Measurements from ENCODE around the gene ANKS1B.
"Not testable (repeated sequence)": the region's sequence is repeated elsewhere in the genome, so short reads cannot be mapped to it uniquely, and the experiment has no call there.

ANKS1B gene

GRCh38 chr12:99598785-99599184, 386.0 kb downstream of the ANKS1B start:
- DNase-seq (ENCODE audit: low read depth, low spot score): no peak

GRCh38 chr12:99596762-99597161, 388.0 kb downstream of the ANKS1B start:
- DNase-seq (ENCODE audit: low read depth, low spot score): no peak

- DNase-seq (ENCODE audit: low read depth, low spot score): not testable (repeated sequence)
Measured at GRCh38 chr12:99577125-99577524, 407.6 kb downstream of the ANKS1B start.

- DNase-seq (ENCODE audit: low read depth, low spot score): no peak
Measured at GRCh38 chr12:99573980-99574379, 410.8 kb downstream of the ANKS1B start.

GRCh38 chr12:99567072-99567471, 417.7 kb downstream of the ANKS1B start:
- DNase-seq (ENCODE audit: low read depth, low spot score): no peak

- DNase-seq (ENCODE audit: low read depth, low spot score): no peak
Measured at GRCh38 chr12:99558109-99558508, 426.6 kb downstream of the ANKS1B start.

- DNase-seq (ENCODE audit: low read depth, low spot score): no peak
Measured at GRCh38 chr12:99553461-99553860, 431.3 kb downstream of the ANKS1B start.

- no peak for DNase-seq (ENCODE audit: low read depth, low spot score)
Measured at GRCh38 chr12:99552022-99552421, 432.7 kb downstream of the ANKS1B start.

- no peak for DNase-seq (ENCODE audit: low read depth, low spot score)
Measured at GRCh38 chr12:99549651-99550050, 435.1 kb downstream of the ANKS1B start.

- no peak for DNase-seq (ENCODE audit: low read depth, low spot score)
Measured at GRCh38 chr12:99549196-99549595, 435.5 kb downstream of the ANKS1B start.

GRCh38 chr12:99544457-99544856, 440.3 kb downstream of the ANKS1B start:
- no peak for DNase-seq (ENCODE audit: low read depth, low spot score)

- no peak for DNase-seq (ENCODE audit: low read depth, low spot score)
Measured at GRCh38 chr12:99529966-99530365, 454.8 kb downstream of the ANKS1B start.

GRCh38 chr12:99528478-99528877, 456.3 kb downstream of the ANKS1B start:
- no peak for DNase-seq (ENCODE audit: low read depth, low spot score)

GRCh38 chr12:99523853-99524252, 460.9 kb downstream of the ANKS1B start:
- DNase-seq (ENCODE audit: low read depth, low spot score): no peak

GRCh38 chr12:99522456-99522855, 462.3 kb downstream of the ANKS1B start:
- no peak for DNase-seq (ENCODE audit: low read depth, low spot score)

GRCh38 chr12:99521664-99522063, 463.1 kb downstream of the ANKS1B start:
- DNase-seq (ENCODE audit: low read depth, low spot score): no peak

GRCh38 chr12:99513066-99513465, 471.7 kb downstream of the ANKS1B start:
- no peak for DNase-seq (ENCODE audit: low read depth, low spot score)

- DNase-seq (ENCODE audit: low read depth, low spot score): no peak
Measured at GRCh38 chr12:99505805-99506204, 478.9 kb downstream of the ANKS1B start.

GRCh38 chr12:99498756-99499155, 486.0 kb downstream of the ANKS1B start:
- DNase-seq (ENCODE audit: low read depth, low spot score): peak; percentile 30

- DNase-seq (ENCODE audit: low read depth, low spot score): no peak
Measured at GRCh38 chr12:99495799-99496198, 488.9 kb downstream of the ANKS1B start.

- DNase-seq (ENCODE audit: low read depth, low spot score): no peak
Measured at GRCh38 chr12:99493197-99493596, 491.5 kb downstream of the ANKS1B start.

- DNase-seq (ENCODE audit: low read depth, low spot score): no peak
Measured at GRCh38 chr12:99486277-99486676, 498.5 kb downstream of the ANKS1B start.

GRCh38 chr12:99479149-99479548, 505.6 kb downstream of the ANKS1B start:
- no peak for DNase-seq (ENCODE audit: low read depth, low spot score)

- no peak for DNase-seq (ENCODE audit: low read depth, low spot score)
Measured at GRCh38 chr12:99476956-99477355, 507.8 kb downstream of the ANKS1B start.

Measured in iPS DF 19.7 (cell line).